B cell (primary cell): ENCODE data around the gene KCNMB2.

Source experiments
- CTCF ChIP-seq: fragments of 200-600 bp; IDR thresholded peaks from one replicate; pipeline ENCODE4 v1.8.0; 2022; ENCODE audit warnings: antibody characterized with exemption, mild to moderate bottlenecking
- EZH2 ChIP-seq: IDR thresholded peaks from 2 replicates; pipeline ENCODE4 v1.6.1; 2012; ENCODE audit warnings: borderline replicate concordance, low read depth, mild to moderate bottlenecking, moderate library complexity, low read length; ENCODE audit not compliant: insufficient read depth, poor library complexity, severe bottlenecking

- TF ChIP-seq CTCF (no peak), EZH2 (no peak)
These were observed 129.5 kb downstream of the KCNMB2 start for GRCh38 chr3:178665747-178666146.
